Right lobe of liver (tissue), 4 donors: ENCODE measurements around the gene SLC17A9.

Experiments
- CTCF ChIP-seq, 4 donors: fragments of 200-600 bp in 3 of 4; fragments of 450-650 bp in 1 of 4; IDR thresholded peaks; one replicate each; pipeline versions ENCODE4 v1.5.1 to v1.8.0; 2016 to 2022; ENCODE audit warnings: antibody characterized with exemption in 4 of 4, mild to moderate bottlenecking in 2 of 4
- POLR2A ChIP-seq: fragments of 450-650 bp; IDR thresholded peaks from one replicate; pipeline ENCODE4 v1.6.1; 2017; ENCODE audit warnings: antibody characterized with exemption, mild to moderate bottlenecking
- donor health status: DM: no; HTN: no; CAD: no.
- donor health status: DM: no; HTN: no; CAD: no.
- donor health status: DM: no; HTN: yes; CAD: no.

DNA sequence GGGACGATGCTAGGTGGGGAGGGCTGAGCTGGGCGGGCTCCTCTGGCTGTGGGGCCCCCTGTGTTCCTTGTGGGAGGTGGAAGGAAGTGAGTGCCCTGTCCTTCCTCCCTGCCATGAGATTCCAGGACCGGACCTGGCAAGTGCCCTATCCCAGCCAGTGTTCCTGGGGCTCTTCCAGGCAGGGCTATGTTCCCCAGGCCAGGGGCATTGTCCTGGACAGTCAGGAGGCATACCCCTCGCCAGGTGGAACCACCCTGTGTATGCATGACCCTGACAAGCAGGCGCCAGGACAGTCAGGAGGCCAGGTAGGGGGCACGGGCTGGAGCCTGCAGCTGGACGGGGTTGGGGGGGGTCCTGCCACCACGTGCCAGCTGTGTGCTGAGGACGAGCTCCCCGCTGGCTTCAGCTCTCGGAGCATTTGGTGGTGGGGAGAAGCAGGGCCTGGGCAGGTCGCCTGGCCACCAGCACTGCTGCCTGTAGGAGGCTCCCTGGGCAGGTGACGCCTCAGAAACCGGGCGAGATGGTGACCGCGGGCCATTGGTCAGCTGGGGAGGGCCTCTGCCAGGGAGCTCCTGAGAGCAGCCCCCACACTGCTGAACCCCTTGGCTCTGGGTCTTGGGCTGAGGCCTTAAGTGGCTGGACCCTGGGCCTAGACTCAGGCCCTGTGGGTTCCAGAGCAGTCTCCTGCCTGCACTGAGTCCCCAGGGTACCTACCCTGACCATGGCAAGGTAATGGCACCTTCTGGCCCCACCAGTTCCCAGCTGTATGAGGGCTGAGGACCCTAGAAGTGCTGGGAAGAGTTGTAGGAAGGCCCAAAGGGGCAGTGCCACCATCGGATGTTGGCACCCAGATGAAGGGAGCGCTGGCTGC is 694 bp downstream of the SLC17A9 start:
- TF ChIP-seq POLR2A (no peak), CTCF (IDR thresholded peaks at IDR 0.05) (peak in 1 of 4 donors; percentile 11)
